GM23338 (cell line): ENCODE results near the gene GFOD1.

ENCODE experiments used
- CREB1 ChIP-seq: fragments of 250-450 bp; sonication (Bioruptor Pico); IDR thresholded peaks from 2 replicates; pipeline ENCODE4 v1.5.0; 2020; ENCODE audit warnings: low read depth, mild to moderate bottlenecking, moderate library complexity
- ETS1 ChIP-seq: IDR thresholded peaks from 2 replicates; pipeline ENCODE4 v1.6.1; 2016; ENCODE audit warnings: antibody characterized with exemption
- TF ChIP-seq, protein P1 (sequence below), 2 experiments: fragments of 200-600 bp in 1 of 2; sonication (generic) in 1 of 2; conservative IDR thresholded peaks; 2 replicates each; pipeline versions ENCODE4 v1.5.1 to v1.6.1; 2016 to 2017; ENCODE audit warnings: antibody characterized with exemption in 2 of 2, low read depth in 2 of 2, mild to moderate bottlenecking in 2 of 2, moderate library complexity in 1 of 2

GRCh38 chr6:13405961-13406477 lies 81.4 kb downstream of the GFOD1 start:
- TF ChIP-seq ETS1 (no peak), CREB1 (CRISPR knock-in tag) (no peak)
- TF ChIP-seq, protein P1, sequence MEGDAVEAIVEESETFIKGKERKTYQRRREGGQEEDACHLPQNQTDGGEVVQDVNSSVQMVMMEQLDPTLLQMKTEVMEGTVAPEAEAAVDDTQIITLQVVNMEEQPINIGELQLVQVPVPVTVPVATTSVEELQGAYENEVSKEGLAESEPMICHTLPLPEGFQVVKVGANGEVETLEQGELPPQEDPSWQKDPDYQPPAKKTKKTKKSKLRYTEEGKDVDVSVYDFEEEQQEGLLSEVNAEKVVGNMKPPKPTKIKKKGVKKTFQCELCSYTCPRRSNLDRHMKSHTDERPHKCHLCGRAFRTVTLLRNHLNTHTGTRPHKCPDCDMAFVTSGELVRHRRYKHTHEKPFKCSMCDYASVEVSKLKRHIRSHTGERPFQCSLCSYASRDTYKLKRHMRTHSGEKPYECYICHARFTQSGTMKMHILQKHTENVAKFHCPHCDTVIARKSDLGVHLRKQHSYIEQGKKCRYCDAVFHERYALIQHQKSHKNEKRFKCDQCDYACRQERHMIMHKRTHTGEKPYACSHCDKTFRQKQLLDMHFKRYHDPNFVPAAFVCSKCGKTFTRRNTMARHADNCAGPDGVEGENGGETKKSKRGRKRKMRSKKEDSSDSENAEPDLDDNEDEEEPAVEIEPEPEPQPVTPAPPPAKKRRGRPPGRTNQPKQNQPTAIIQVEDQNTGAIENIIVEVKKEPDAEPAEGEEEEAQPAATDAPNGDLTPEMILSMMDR (conservative IDR thresholded peaks at IDR 0.05; ENCODE audit: low read depth in 2 of 2), result no peak
